K562 (cell line): ENCODE measurements around the gene CHD2. TPM values are rescaled to one million over a fixed set of nuclear protein-coding genes. Genes with fewer than 3 reads are reported as not detected.

Experiments
- BACH1 ChIP-seq: fragments of 200-800 bp; sonication (Bioruptor generic); IDR thresholded peaks from 2 replicates; pipeline ENCODE4 v1.6.1; 2016; ENCODE audit warnings: missing genetic modification characterization, missing compliant biosample characterization
- CHD7 ChIP-seq: fragments of 200-600 bp; sonication (generic); IDR thresholded peaks from one replicate; pipeline ENCODE4 v1.6.1; 2012; ENCODE audit warnings: mild to moderate bottlenecking, low read depth, low read length, inconsistent platforms
- DDX20 ChIP-seq: fragments of 450-650 bp; IDR thresholded peaks from 2 replicates; pipeline ENCODE4 v1.6.1; 2016; ENCODE audit warnings: missing genetic modification characterization, low read depth, mild to moderate bottlenecking, missing compliant biosample characterization, moderate library complexity
- SETDB1 ChIP-seq: IDR thresholded peaks from one replicate; pipeline ENCODE4 v1.6.1; 2012; ENCODE audit warnings: low read length, control low read depth, inconsistent platforms
- STAT5A ChIP-seq: IDR thresholded peaks from 2 replicates; pipeline ENCODE4 v1.6.1; 2012; ENCODE audit warnings: low read length, inconsistent platforms, borderline replicate concordance
- polyA plus RNA-seq, 8 experiments: library from polyadenylated mRNA; depleted of rRNA in 4 of 8; stranded (reverse) in 5 of 8; unstranded in 3 of 8; fragments of >200 nt; fragmentation: Nextera tagmentation in 2 of 8; fragmentation: Illumina TruSeq in 1 of 8; extraction: Ambion mirVana in 2 of 8; extraction: Trizol in 1 of 8; gene quantifications; 2 replicates each; pipeline versions ENCODE4 v1.2.1 to v1.2.3, GENCODE V29; 2011 to 2014; ENCODE audit warnings: inconsistent platforms in 1 of 8, missing spikeins in 1 of 8
- total RNA-seq, 7 experiments: library from RNA; depleted of rRNA in 6 of 7; stranded (reverse); fragments of >200 nt in 6 of 7; fragmentation: Illumina TruSeq in 2 of 7; extraction: Trizol in 2 of 7; gene quantifications; 2 replicates each; pipeline versions ENCODE4 v1.2.1 to v1.2.3, GENCODE V29; 2011 to 2021; ENCODE audit warnings: low replicate concordance in 1 of 7
- TF ChIP-seq, protein P1 (sequence below), 2 experiments: fragments of 450-650 bp; formaldehyde crosslinking in 1 of 2; IDR thresholded peaks; 2 replicates each; pipeline versions ENCODE4 v1.4.0 to v1.6.1; 2014 to 2020; ENCODE audit warnings: mild to moderate bottlenecking in 2 of 2, borderline replicate concordance in 1 of 2, low read depth in 1 of 2

The CHD2 gene
- total and polyA plus RNA-seq, 9 of the 15 experiments (the other 6 are each of a cell fraction or from before 2014, with no cell fraction given): 38.9 to 70.8 (median 56.2) TPM

DNA sequence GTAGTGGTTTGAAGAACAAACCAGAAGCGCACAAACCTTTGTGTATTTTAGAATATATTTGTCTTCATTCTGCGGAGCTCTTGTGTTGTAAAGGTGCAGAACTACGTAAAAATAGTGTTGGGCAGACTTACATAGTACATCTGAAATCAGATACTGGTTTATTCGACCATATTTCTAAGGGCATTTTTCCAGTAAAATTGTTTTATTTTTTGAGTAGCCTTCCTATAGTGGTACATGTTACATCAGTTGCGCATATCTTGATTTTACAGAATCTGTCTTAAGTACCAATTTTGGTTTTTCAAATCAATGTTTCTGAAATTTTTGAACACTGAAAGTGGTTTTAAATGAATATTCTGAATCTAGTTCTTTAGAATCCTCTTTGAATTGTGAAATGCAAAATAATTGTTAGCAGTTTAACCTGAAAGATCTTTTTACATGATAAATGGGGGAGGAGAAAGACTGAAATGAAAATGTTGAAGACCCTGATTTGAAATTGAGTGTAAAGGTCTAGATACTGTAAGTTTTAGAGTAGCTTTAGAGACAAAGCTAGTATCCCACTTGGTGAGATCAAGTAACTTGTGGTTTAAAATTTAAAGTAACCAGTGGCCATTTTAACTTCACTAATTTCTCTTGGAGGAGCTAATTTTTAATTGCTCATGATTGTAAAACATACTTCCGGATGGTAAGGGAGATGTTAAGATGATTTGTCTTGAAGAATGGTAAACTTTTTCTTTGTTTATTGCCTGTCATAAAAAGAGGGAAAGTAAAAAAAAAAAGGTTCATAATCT is 15.5 kb upstream of the CHD2 start (continued):
- TF ChIP-seq, protein P1, sequence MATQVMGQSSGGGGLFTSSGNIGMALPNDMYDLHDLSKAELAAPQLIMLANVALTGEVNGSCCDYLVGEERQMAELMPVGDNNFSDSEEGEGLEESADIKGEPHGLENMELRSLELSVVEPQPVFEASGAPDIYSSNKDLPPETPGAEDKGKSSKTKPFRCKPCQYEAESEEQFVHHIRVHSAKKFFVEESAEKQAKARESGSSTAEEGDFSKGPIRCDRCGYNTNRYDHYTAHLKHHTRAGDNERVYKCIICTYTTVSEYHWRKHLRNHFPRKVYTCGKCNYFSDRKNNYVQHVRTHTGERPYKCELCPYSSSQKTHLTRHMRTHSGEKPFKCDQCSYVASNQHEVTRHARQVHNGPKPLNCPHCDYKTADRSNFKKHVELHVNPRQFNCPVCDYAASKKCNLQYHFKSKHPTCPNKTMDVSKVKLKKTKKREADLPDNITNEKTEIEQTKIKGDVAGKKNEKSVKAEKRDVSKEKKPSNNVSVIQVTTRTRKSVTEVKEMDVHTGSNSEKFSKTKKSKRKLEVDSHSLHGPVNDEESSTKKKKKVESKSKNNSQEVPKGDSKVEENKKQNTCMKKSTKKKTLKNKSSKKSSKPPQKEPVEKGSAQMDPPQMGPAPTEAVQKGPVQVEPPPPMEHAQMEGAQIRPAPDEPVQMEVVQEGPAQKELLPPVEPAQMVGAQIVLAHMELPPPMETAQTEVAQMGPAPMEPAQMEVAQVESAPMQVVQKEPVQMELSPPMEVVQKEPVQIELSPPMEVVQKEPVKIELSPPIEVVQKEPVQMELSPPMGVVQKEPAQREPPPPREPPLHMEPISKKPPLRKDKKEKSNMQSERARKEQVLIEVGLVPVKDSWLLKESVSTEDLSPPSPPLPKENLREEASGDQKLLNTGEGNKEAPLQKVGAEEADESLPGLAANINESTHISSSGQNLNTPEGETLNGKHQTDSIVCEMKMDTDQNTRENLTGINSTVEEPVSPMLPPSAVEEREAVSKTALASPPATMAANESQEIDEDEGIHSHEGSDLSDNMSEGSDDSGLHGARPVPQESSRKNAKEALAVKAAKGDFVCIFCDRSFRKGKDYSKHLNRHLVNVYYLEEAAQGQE (IDR thresholded peaks at IDR 0.05; ENCODE audit: borderline replicate concordance): no peak
- TF ChIP-seq, protein P1 (CRISPR knock-in tag; IDR thresholded peaks at IDR 0.05; ENCODE audit: low read depth): no peak
- no peak for TF ChIP-seq SETDB1
- no peak for TF ChIP-seq DDX20 (tag)
- no peak for TF ChIP-seq CHD7
- 0 out of 2 replicates have a peak, but pooled peaks have one; percentile 16 for TF ChIP-seq STAT5A
- TF ChIP-seq BACH1: peak; percentile 39; the same call in 1 of the 2 replicates
